Measurements from ENCODE around the gene GDAP2.

- TF ChIP-seq SMC3 (IDR thresholded peaks at IDR 0.05; ENCODE audit: low read depth, low read length) (no peak), CTCF (conservative IDR thresholded peaks at IDR 0.05; ENCODE audit: low read depth, low read length) (no peak), POLR2A (IDR thresholded peaks at IDR 0.05; ENCODE audit: low read depth, low read length) (no peak), RFX5 (IDR thresholded peaks at IDR 0.05; ENCODE audit: low read depth, low read length) (no peak), USF2 (IDR thresholded peaks at IDR 0.05; ENCODE audit: low read depth, low read length) (no peak), FOS (IDR thresholded peaks at IDR 0.05; ENCODE audit: low read depth, low read length) (no peak), CHD1 (IDR thresholded peaks at IDR 0.05; ENCODE audit: low read depth, low read length) (no peak), MAZ (IDR thresholded peaks at IDR 0.05; ENCODE audit: borderline replicate concordance, low read depth, low read length) (no peak), MAFK (IDR thresholded peaks at IDR 0.05; ENCODE audit: low read depth, low read length) (no peak), RAD21 (IDR thresholded peaks at IDR 0.05; ENCODE audit: low read length) (no peak)
Measured at GRCh38 chr1:117942293-117942692, 12.9 kb upstream of the GDAP2 start.
